Activated CD4-positive, alpha-beta T cell treated with anti-CD3 and anti-CD28 coated beads for 36 hours (primary cell): ENCODE results near the gene IER2. TPM values are rescaled to one million over a fixed set of nuclear protein-coding genes. Genes with fewer than 3 reads are reported as not detected.

Experiments used
- ATAC-seq: fragments of 200-7000 bp; cut with Tn5 transposase; one replicate; pipeline ENCODE4 v1.10.0; 2021; ENCODE audit warnings: mild to moderate bottlenecking, moderate library complexity
- CTCF ChIA-PET: fragments of 350-600 bp; sonication (Branson Sonifier 250); formaldehyde crosslinking; loops from one replicate; lab custom pipeline; 2021; ENCODE audit warnings: antibody characterized with exemption; lab: Charles Lee
- POLR2A ChIA-PET: fragments of 350-600 bp; sonication (Branson Sonifier 250); formaldehyde crosslinking; loops from one replicate; lab custom pipeline; 2021; ENCODE audit warnings: antibody characterized with exemption, inconsistent platforms; lab: Charles Lee
- DNase-seq: peaks from one replicate; pipeline ENCODE4 v3.0.0-alpha.2; 2020
- H3K27ac Mint-ChIP-seq: one replicate; pipeline ENCODE4 v1.8.0; 2021; ENCODE audit warnings: mixed read lengths
- H3K27me3 Mint-ChIP-seq: one replicate; pipeline ENCODE4 v1.8.0; 2021; ENCODE audit warnings: mixed read lengths
- H3K36me3 Mint-ChIP-seq: one replicate; pipeline ENCODE4 v1.8.0; 2021; ENCODE audit warnings: low read depth, mixed read lengths
- H3K4me1 Mint-ChIP-seq: one replicate; pipeline ENCODE4 v1.8.0; 2021; ENCODE audit warnings: mixed read lengths
- H3K4me3 Mint-ChIP-seq: one replicate; pipeline ENCODE4 v1.8.0; 2021; ENCODE audit warnings: mild to moderate bottlenecking, moderate library complexity, mixed read lengths
- H3K9me3 Mint-ChIP-seq: one replicate; pipeline ENCODE4 v1.8.0; 2021; ENCODE audit warnings: low read depth, mixed read lengths
- intact Hi-C, 2 experiments: fragments of 100-400 bp; cut with DNase I in 1 of 2; cut with micrococcal nuclease in 1 of 2; formaldehyde crosslinking; loops; one replicate each; pipeline versions ENCODE4 v1.14.2 to v1.15.1; 2022 to 2024; cut with DNase I, micrococcal nuclease
- total RNA-seq, 2 experiments: library from RNA; stranded (reverse); gene quantifications; one replicate each; pipeline ENCODE4 v1.2.3, GENCODE V29; 2021

The IER2 gene
- total RNA-seq, 2 experiments from 2014 or later: 109 to 118 TPM

DNA sequence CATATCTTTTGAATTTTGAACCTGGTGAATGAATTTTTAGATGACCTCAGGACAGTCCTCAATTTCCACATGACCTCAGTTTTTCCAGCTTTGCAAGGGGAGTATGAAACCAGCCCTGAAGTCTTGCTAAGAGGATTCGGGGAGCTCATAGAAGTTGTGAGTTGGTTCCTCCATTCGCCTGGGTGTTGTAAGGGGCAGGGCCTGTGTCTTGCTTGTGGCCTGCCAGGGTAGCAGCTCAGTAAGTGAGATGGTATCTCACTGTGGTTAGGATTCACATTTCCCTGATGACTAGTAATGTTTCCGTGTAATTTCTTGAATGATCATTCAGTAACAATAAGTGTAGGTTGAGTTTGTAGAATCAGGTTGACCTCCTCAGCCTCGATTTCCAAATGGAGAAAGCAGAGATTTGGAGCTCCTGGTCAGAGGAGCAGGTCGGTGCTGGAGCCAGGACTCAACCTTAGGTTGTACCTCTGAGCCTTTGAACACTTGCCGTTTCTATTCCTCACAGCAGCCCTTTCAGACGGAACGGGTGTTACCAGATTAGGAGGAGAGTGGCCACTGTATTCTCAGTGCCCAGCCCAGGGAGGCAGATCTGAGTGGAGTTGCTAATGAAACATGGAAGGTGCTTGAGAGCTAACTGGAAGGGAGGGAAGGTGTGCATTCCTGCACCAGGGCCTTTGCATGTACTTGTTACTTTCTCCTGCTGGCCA, 17.6 kb upstream of the IER2 start:
- DNase-seq: peak; percentile 81
- H3K27me3 Mint-ChIP-seq: no peaks in the 10 kb centered on the region
- POLR2A ChIA-PET: interaction anchor here (0.6 to 1.5 kb wide), 8 partner anchors 11 to 238 kb away, joined by 3 to 10 read pairs (median 4); no protein-coding TSS in a partner anchor
- peak overlapping the region; percentile 93 for H3K27ac Mint-ChIP-seq
- H3K9me3 Mint-ChIP-seq: no peaks in the 10 kb centered on the region
- intact Hi-C loops: loop anchor here (1.0 to 2.0 kb wide), 7 partner anchors 14 to 76 kb away; partner anchors contain the start of genes IER2 (in 1 of the 2), NACC1 (in 1 of the 2), STX10 (in 1 of the 2) and TRMT1 (in 1 of the 2)
- peak; percentile 98 for ATAC-seq
- peaks cover 41% of the 10 kb centered on the region for H3K4me1 Mint-ChIP-seq
- H3K36me3 Mint-ChIP-seq: peaks cover 25% of the 10 kb centered on the region
- CTCF ChIA-PET: interaction anchor here (0.6 to 2.0 kb wide), 14 partner anchors 12 to 167 kb away, joined by 3 to 10 read pairs (median 4); partner anchors contain the start of genes IER2, NACC1 and STX10
- H3K4me3 Mint-ChIP-seq: peak overlapping the region; percentile 43

DNA sequence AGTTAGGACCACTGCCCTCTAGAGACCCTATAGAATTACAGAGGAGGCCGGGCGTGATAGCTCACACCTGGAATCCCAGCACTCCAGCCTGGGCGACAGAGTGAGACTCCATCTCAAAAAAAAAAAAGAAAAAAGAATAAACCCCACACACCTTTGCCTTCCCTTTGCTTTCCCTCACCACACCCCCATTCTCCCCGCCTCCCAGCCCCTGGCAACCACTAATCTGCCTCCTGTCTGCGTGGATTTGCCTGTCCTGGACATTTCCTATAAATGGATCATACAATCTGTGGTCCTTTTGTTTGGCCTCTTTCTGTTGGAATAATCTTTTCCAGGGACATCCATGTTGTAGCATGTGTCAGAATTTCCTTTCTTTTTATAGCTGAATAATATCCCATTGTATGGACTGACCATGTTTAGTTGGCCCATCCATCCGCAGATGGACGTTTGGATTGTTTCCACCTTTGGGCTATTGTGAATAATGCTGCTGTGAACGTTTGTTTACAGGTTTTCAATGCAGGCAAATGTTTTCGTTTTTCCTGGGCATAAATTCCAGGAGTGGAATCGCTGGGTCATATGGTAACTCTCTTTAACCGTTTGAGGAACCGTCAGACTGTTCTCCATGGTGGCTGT, 16.9 kb upstream of the IER2 start:
- intact Hi-C loops: loop anchor here in 1 of 2 experiments (2.0 kb wide), 1 partner anchor 29 kb away; no protein-coding TSS in a partner anchor
- H3K4me1 Mint-ChIP-seq: peaks cover 36% of the 10 kb centered on the region
- no peaks in the 10 kb centered on the region for H3K9me3 Mint-ChIP-seq
- ATAC-seq: no peak
- peak overlapping the region; percentile 43 for H3K4me3 Mint-ChIP-seq
- H3K27ac Mint-ChIP-seq: peak overlapping the region; percentile 93
- H3K27me3 Mint-ChIP-seq: no peaks in the 10 kb centered on the region
- ChIA-PET CTCF (interaction anchor here (0.9 to 2.0 kb wide), 6 partner anchors 14 to 168 kb away, joined by 4 to 10 read pairs (median 5); partner anchors contain the start of genes IER2, NACC1 and STX10), POLR2A (interaction anchor here (0.6 to 1.5 kb wide), 3 partner anchors 16 to 128 kb away, joined by 3 to 9 read pairs (median 3); no protein-coding TSS in a partner anchor)
- peaks cover 27% of the 10 kb centered on the region for H3K36me3 Mint-ChIP-seq
- no peak for DNase-seq

DNA sequence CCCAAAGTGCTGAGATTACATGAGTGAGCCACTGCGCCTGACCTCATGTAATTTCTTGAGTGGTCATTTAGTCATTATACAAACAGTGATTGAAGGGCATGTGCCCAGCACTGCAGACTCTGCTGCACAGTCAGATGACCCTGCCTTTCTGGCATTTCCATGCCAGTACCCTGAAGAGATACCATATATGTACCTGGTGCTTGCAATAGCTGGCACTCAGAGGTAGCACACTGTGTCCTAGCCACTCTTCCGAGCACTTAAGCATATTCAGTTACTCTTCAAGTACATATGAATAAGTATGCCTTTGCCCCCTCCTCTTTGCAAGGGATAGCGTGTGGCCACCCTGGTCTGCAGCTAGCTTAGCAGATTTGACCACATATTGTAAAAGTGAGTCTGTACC, 15.6 kb upstream of the IER2 start:
- Mint-ChIP-seq H3K27me3 (no peaks in the 10 kb centered on the region), H3K36me3 (peaks cover 27% of the 10 kb centered on the region), H3K27ac (no peak overlapping the region), H3K4me1 (peaks cover 34% of the 10 kb centered on the region), H3K4me3 (no peak overlapping the region), H3K9me3 (no peaks in the 10 kb centered on the region)
- CTCF ChIA-PET: interaction anchor here (0.5 to 1.0 kb wide), 3 partner anchors 20 to 1363 kb away, joined by 4 read pairs; no protein-coding TSS in a partner anchor
- POLR2A ChIA-PET: no interaction called here
- intact Hi-C loops: no loop called here
- DNase-seq (no peak), ATAC-seq (no peak)

DNA sequence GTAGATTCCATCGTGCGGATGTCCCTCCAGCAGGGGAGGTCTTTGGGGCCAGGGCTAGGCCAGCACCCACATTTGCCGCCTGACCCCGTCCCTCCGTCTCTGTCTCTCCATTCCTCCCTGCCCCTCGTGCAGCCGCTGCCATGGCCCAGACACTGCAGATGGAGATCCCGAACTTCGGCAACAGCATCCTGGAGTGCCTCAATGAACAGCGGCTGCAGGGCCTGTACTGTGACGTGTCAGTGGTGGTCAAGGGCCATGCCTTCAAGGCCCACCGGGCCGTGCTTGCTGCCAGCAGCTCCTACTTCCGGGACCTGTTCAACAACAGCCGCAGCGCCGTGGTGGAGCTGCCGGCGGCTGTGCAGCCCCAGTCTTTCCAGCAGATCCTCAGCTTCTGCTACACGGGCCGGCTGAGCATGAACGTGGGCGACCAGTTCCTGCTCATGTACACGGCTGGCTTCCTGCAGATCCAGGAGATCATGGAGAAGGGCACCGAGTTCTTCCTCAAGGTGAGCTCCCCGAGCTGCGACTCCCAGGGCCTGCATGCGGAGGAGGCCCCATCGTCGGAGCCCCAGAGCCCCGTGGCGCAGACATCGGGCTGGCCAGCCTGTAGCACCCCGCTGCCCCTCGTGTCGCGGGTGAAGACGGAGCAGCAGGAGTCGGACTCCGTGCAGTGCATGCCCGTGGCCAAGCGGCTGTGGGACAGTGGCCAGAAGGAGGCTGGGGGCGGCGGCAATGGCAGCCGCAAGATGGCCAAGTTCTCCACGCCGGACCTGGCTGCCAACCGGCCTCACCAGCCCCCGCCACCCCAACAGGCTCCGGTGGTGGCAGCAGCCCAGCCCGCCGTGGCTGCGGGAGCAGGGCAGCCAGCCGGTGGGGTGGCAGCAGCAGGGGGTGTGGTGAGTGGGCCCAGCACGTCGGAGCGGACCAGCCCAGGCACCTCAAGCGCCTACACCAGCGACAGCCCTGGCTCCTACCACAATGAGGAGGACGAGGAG, 14.8 kb upstream of the IER2 start:
- H3K9me3 Mint-ChIP-seq: no peaks in the 10 kb centered on the region
- ATAC-seq: no peak
- no peaks in the 10 kb centered on the region for H3K27me3 Mint-ChIP-seq
- H3K4me3 Mint-ChIP-seq: no peak overlapping the region
- H3K4me1 Mint-ChIP-seq: peaks cover 34% of the 10 kb centered on the region
- DNase-seq: no peak
- H3K27ac Mint-ChIP-seq: no peak overlapping the region
- POLR2A ChIA-PET: no interaction called here
- peaks cover 27% of the 10 kb centered on the region for H3K36me3 Mint-ChIP-seq
- CTCF ChIA-PET: interaction anchor here (0.5 kb wide), 1 partner anchor 1363 kb away, joined by 4 read pairs; no protein-coding TSS in a partner anchor
- intact Hi-C loops: no loop called here

DNA sequence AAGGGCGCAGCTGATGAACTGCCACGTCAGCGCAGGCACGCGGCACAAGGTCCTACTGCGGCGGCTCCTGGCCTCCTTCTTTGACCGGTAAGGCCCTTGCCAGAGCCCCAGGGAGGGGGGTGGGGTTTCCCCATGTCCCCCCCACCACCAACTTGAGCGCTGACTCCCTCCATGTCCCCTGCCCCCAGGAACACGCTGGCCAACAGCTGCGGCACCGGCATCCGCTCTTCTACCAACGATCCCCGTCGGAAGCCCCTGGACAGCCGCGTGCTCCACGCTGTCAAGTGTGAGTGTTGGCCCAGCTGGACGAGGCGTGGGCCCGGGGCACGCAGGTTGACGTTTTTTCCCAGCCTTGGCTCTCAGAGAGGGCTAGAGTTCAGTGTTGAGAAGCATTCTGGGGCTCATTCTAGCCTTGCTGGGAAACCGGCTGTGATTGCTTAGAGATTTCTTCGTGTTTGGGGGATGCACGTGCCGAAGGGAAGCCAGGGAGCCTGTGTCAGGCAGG, 12.9 kb upstream of the IER2 start:
- Mint-ChIP-seq H3K4me1 (peaks cover 18% of the 10 kb centered on the region), H3K9me3 (no peaks in the 10 kb centered on the region), H3K36me3 (peaks cover 21% of the 10 kb centered on the region), H3K27me3 (no peaks in the 10 kb centered on the region), H3K27ac (no peak overlapping the region), H3K4me3 (no peak overlapping the region)
- intact Hi-C loops: no loop called here
- no peak for DNase-seq
- CTCF ChIA-PET: interaction anchor here (1.1 kb wide), 1 partner anchor 9 kb away, joined by 3 read pairs; no protein-coding TSS in a partner anchor
- POLR2A ChIA-PET: no interaction called here
- no peak for ATAC-seq

DNA sequence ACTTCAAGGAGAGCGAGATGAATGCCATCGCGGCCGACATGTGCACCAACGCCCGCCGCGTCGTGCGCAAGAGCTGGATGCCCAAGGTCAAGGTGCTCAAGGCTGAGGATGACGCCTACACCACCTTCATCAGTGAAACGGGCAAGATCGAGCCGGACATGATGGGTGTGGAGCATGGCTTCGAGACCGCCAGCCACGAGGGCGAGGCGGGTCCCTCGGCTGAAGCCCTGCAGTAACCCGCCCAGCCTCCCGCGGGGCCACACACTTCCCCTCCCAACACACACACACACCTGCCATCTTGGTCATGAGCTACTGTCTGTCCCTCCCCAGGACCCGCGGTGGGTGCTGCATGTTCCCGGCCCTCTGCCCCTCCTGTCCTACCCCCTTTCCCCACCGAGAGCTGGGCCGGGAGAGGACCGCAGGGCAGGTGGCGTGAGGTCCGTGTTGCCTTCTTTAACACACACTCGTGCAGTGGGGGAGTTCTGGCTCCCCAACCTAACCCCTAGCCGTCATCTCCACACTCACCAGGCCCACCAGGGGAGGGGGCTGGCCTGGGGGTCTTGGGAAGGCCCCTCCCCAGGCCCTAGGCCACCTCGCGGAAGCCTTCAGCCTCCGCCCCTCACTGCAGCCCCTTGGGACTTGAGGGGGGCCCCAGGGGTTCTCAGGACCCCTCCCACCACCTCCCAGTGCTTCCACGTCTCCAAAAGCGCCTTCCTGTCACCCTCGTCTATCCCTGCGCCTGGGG, 11.9 kb upstream of the IER2 start:
- Mint-ChIP-seq H3K27ac (no peak overlapping the region), H3K4me1 (peaks cover 8% of the 10 kb centered on the region), H3K27me3 (no peaks in the 10 kb centered on the region), H3K4me3 (no peak overlapping the region), H3K36me3 (peaks cover 13% of the 10 kb centered on the region), H3K9me3 (no peaks in the 10 kb centered on the region)
- ATAC-seq (no peak), DNase-seq (no peak)
- intact Hi-C loops: no loop called here
- ChIA-PET POLR2A (no interaction called here), CTCF (no interaction called here)

DNA sequence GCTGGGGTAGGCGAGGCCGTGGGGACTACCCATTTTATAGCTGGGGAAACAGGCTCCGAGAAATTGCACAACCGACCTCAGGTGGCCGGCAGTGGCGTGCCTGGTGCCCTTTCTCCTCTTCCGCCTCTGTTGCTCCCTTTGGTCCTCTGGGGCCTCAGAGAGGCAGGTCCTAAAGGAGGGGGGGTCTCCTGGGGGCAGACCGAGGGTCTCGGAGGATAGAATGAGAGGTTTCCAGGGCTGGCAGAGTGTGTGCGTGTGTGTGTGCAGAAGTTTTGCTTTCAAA, 11.4 kb upstream of the IER2 start:
- DNase-seq: no peak
- intact Hi-C loops: no loop called here
- CTCF ChIA-PET: no interaction called here
- Mint-ChIP-seq H3K27ac (no peak overlapping the region), H3K4me3 (no peak overlapping the region), H3K36me3 (peaks cover 9% of the 10 kb centered on the region), H3K4me1 (peaks cover 4% of the 10 kb centered on the region), H3K27me3 (no peaks in the 10 kb centered on the region), H3K9me3 (no peaks in the 10 kb centered on the region)
- POLR2A ChIA-PET: no interaction called here
- ATAC-seq: no peak

GRCh38 chr19:13139633-13140311, 10.4 kb upstream of the IER2 start:
- intact Hi-C loops: no loop called here
- Mint-ChIP-seq H3K4me1 (no peaks in the 10 kb centered on the region), H3K4me3 (no peak overlapping the region), H3K9me3 (no peaks in the 10 kb centered on the region), H3K36me3 (peaks cover 11% of the 10 kb centered on the region), H3K27me3 (no peaks in the 10 kb centered on the region), H3K27ac (peak overlapping the region; percentile 52)
- CTCF ChIA-PET: no interaction called here
- ATAC-seq: no peak
- POLR2A ChIA-PET: no interaction called here
- no peak for DNase-seq

DNA sequence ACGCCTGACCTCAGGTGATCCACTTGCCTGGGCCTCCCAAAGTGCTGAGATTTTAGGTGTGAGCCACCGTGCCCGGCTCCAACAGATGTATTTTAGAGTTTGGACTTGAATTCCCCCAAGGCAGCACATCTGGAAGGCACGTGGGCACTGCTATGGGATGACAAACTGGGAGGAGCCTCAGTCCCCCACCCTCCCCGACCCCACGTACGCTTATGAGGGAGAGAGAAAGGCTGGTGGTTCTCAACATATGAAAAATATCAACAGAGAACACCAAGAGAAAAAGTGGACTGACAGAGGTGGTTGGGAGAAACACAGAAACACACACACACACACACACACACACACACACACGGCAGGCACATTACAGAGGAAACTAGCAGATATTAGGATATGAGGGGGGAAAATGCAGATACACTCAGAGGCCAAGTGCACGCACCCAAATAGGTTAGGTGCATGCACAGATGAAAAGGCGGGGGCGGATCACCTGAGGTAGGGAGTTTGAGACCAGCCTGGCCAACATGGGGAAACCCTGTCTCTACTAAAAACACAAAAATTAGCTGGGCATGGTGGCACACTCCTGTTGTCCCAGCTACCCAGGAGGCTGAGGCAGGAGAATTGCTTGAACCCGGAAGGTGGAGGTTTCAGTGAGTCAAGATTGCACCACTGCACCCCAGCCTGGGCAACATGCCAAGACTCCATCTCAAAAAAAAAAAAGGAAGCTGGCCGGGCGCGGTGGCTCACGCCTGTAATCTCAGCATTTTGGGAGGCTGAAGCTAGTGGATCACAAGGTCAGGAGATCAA, 3.2 kb upstream of the IER2 start:
- Mint-ChIP-seq H3K9me3 (no peaks in the 10 kb centered on the region), H3K27ac (no peak overlapping the region), H3K4me3 (peak overlapping the region; percentile 10), H3K36me3 (peaks cover 14% of the 10 kb centered on the region), H3K4me1 (peaks cover 18% of the 10 kb centered on the region), H3K27me3 (no peaks in the 10 kb centered on the region)
- intact Hi-C loops: no loop called here
- POLR2A ChIA-PET: no interaction called here
- CTCF ChIA-PET: interaction anchor here (0.6 to 1.4 kb wide), 2 partner anchors 14 to 42 kb away, joined by 4 to 6 read pairs; no protein-coding TSS in a partner anchor
- ATAC-seq: no peak
- DNase-seq: no peak
